Stimulated activated CD8-positive, alpha-beta memory T cell treated with anti-CD3 and anti-CD28 coated beads, Interleukin-12 subunit alpha, Interleukin-12 subunit beta, amount 100 ng/mL, for 4 hours (primary cell): ENCODE data around the gene ADM5.
"Not testable (repeated sequence)": the region's sequence is repeated elsewhere in the genome, so short reads cannot be mapped to it uniquely, and the experiment has no call there.

Source experiments
- DNase-seq: peaks from one replicate; pipeline ENCODE4 v3.0.0-alpha.2; 2020; ENCODE audit warnings: low read depth

The ADM5 gene

DNA sequence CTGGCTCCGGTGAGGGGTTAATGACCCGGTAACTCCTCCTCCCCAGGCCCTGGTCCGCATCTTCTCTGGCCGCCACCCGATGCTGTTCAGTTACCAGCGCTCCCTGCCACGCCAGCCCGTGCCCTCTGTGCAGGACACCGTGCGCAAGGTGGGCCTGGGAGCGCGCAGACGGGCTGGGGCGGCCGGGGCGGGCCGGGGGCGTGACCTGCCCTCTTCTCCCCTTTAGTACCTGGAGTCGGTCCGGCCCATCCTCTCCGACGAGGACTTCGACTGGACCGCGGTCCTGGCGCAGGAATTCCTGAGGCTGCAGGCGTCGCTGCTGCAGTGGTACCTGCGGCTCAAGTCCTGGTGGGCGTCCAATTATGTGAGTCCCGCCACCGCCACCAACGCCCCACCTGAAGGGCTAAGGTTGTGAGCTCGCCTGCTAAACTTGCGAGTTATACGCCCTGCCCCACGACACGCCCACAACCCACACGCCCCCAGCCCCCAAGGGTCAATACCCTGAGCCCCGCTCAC is 11.9 kb downstream of the ADM5 start:
- no peak for DNase-seq

DNA sequence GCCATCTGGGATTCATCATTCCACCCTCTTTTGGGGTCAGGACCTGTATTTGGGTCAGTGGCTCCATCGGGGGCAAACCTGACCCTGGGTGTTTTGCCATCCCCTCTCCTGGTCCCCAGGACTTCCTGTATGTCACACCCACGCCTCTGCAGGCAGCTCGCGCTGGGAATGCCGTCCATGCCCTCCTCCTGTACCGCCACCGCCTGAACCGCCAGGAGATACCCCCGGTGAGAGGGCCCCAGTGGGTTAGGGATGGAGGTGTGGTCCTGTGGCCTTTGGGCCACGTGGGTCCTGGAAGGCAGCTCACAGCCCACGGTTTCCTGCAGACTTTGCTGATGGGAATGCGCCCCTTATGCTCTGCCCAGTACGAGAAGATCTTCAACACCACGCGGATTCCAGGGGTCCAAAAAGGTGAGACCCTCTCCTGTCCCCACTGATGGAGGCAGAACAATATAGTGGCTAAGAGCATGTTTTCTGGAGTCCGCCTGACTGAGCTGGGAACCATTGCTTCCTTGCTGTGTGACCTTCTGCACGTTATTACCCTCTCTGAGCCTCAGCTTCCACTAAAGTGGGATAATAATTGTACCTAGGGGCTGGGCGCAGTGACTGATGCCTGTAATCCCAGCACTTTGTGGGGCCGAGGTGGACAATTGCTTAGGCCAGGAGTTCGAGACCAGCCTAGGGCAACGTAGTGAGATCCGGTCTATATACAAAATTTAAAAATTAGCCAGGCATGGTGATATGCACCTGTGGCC is 15.7 kb downstream of the ADM5 start:
- no peak for DNase-seq

GRCh38 chr19:49705919-49706318 is 16.5 kb downstream of the ADM5 start:
- no peak for DNase-seq

- DNase-seq = no peak
Observed at GRCh38 chr19:49710372-49710951, 21.1 kb downstream of the ADM5 start.

DNA sequence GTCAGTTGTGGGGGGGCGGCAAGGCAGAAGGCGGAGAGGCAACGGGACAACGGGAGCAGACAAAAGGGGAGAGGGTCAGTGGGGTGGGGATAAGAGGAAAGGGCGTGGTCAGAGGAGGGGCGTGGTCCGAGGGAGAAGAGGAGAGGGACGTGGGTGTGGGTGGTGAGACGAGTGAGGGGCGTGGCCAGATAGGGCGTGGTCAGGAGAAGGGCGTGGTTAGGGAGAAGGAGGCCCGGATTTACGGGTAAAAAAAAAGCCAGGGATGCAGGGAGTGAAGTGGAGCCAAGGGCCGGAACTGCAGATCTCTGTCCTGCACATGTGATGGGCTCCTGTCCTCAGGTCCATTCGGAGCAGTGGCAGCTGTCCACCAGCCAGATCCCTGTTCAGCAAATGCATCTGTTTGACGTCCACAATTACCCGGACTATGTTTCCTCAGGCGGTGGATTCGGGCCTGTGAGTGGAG is 23.0 kb downstream of the ADM5 start:
- no peak for DNase-seq

- DNase-seq = no peak
Observed at GRCh38 chr19:49713236-49713845, 23.9 kb downstream of the ADM5 start.

DNA sequence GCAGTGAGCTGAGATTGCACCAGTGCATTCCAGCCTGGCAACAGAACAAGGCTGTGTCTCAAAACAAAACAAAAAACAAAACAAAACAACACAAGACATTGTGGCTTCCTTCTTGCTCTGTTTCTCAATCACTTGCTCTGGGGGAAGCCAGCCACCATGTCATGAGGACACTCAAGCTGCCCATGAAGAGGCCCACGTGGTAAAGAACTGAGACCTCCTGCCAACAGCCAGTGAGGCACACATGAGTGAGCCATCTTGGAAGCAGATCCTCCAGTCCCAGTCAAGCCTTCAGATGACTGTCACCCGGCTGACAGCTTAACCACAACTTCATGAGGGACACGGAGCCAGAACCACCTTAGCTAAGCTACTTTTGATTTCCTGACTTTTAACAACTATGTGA is 26.8 kb downstream of the ADM5 start:
- no peak for DNase-seq

DNA sequence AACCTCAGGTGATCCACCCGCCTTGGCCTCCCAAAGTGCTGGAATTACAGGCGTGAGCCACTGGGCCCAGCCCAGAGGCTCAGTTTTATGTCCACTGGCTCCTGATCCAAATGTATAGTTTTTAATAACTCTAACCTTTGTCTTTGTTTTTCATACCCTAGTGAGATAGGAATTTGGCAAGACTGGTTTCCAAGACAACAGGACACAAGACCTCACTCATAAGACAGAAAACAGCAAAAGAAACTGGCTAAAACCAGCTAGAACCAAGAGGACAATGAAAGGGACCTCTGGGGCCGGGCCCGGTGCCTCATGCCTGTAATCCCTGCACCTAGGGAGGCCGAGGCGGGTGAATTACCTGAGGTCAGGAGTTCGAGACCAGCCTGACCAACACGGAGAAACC is 29.1 kb downstream of the ADM5 start:
- DNase-seq = no peak

GRCh38 chr19:49718991-49719390 is 29.6 kb downstream of the ADM5 start:
- DNase-seq = no peak

DNA sequence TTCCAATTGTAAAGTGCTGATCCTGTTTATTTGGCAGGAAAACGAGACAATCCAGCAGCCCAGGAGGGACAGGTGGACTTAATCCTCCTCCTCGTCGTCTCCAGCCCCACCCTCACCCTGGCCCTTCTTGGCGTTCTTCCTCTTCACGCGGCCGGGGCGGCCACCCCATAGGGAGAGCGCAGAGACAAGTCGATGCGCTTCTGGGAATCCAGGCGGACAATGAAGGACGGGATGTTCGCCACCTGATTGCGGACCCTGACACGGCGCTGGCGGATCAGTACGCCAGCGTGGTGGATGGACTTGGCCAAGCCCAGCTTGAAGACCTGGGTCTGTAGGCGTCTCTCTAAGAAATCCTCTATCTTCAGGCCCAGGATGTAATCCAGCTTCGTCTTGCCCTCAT is 30.0 kb downstream of the ADM5 start:
- not testable (repeated sequence) for DNase-seq

DNA sequence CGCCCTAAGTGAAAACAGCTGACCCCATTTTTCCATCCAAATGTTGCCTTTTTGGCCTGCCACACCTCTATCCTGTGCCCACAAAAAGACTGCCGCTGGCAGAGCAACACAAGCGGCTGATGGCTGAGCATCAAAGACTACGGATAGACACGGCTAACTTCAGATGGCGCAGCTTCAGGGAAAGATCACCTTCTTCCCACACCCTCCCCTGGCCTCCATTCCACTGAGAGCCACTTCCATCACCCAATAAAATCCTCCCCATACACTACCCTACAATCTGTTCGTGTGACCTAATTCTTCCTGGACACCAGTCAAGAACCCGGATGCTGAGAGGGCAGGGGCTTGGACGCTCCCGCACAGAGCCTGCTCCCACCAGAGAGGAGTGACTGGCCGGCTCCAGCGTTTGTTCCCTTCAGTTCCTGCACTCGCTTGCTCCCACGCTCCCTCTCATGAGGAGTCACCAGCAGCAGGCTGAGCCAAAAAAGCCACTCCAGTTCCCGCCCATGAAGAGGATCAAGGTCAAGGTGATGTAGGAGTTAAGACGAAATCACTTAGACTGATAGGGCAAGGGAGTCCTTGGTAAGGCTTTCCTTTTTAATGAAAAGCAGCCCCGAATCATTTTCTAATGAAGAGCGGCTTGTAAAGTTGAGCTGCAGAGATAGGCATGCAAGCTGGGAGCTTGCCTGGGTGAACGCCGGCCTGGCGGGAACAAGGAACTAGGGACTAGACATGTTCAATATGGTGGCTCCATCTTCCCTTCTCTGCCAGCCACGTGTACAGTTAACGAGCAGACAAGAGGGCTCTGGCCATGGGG is 38.0 kb downstream of the ADM5 start:
- DNase-seq = no peak

DNA sequence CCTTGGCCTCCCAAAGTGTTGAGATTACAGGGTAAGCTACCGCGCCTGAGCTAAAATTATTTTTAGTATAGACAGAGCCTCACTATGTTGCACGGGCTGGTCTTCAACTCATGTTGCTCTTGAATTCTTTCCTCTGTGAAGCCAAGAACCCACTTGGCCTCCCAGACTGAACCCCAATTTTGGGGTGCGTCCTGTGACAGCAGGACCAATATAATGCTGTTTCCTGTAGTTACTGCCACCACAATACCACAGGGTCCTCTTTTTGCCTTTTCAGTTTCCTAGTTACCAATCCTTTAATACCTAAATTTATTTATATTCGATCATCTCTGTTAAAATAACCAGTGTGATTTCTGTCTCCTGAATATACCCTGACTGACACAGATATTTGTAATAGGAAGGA is 40.8 kb downstream of the ADM5 start:
- DNase-seq = no peak

DNA sequence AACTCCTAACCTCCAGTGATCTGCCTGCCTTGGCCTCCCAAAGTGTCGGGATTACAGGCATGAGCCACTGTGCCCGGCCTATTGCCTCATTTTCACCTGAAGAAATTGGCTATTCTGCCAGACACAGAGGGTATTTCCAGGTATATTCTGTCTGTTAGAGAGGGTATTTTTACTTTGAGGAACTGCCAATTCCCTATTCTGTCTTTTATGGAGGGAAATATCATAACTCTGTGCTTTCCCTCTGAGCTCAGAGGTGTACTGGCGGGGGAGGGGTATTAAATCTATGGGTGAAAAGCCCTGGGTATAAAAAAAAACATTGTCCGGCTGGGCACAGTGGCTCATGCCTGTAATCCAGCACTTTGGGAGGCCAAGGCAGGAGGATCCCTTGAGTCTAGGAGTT is 48.9 kb downstream of the ADM5 start:
- DNase-seq = no peak

GRCh38 chr19:49739098-49739497 is 49.7 kb downstream of the ADM5 start:
- DNase-seq = no peak

DNA sequence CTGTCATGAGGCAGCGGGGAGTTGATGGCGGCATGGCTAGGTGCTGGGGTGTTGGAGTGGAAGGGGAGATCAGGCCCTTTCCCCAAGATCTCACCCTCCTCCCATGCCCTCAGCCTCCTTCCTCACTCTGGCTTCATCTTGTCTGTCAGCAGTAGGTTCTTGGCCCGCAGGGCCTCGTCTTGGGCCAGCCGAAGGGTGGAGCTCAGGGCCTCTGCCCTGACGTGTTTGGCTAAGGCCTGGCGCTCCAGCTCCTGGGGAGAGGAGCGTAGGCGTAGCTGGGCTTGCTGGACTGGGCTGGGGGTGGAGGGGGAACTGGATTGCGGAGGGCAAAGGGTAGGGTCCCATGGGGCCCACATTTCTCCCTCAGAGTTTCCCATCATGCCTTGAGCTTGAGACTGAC is 50.5 kb downstream of the ADM5 start:
- no peak for DNase-seq
